Thyroid gland (tissue), 4 donors: Measurements from ENCODE around the gene TNFSF13B.

Source experiments
- POLR2A ChIP-seq, 2 donors: fragments of 450-650 bp; IDR thresholded peaks; one replicate each; pipeline ENCODE4 v1.6.1; 2017; ENCODE audit warnings: antibody characterized with exemption in 2 of 2, mild to moderate bottlenecking in 2 of 2, moderate library complexity in 1 of 2
- TF ChIP-seq, protein P1 (sequence below), 6 experiments: fragments of 200-600 bp in 3 of 6; fragments of 450-650 bp in 3 of 6; sonication (generic) in 3 of 6; IDR thresholded peaks; one replicate each; pipeline ENCODE4 v1.5.1; 2016 to 2019; ENCODE audit warnings: antibody characterized with exemption in 6 of 6, mild to moderate bottlenecking in 2 of 6, inconsistent platforms in 1 of 6, moderate library complexity in 1 of 6

GRCh38 chr13:108272333-108272732 lies 2.8 kb downstream of the TNFSF13B start:
- TF ChIP-seq, protein P1, sequence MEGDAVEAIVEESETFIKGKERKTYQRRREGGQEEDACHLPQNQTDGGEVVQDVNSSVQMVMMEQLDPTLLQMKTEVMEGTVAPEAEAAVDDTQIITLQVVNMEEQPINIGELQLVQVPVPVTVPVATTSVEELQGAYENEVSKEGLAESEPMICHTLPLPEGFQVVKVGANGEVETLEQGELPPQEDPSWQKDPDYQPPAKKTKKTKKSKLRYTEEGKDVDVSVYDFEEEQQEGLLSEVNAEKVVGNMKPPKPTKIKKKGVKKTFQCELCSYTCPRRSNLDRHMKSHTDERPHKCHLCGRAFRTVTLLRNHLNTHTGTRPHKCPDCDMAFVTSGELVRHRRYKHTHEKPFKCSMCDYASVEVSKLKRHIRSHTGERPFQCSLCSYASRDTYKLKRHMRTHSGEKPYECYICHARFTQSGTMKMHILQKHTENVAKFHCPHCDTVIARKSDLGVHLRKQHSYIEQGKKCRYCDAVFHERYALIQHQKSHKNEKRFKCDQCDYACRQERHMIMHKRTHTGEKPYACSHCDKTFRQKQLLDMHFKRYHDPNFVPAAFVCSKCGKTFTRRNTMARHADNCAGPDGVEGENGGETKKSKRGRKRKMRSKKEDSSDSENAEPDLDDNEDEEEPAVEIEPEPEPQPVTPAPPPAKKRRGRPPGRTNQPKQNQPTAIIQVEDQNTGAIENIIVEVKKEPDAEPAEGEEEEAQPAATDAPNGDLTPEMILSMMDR (IDR thresholded peaks at IDR 0.05), result no peak
- TF ChIP-seq POLR2A (IDR thresholded peaks at IDR 0.05), result no peak
